Right hindlimb (tissue), 1 donor: ENCODE data around the gene PNP.
"Not testable (repeated sequence)": the region's sequence is repeated elsewhere in the genome, so short reads cannot be mapped to it uniquely, and the experiment has no call there.

Experiments used
- DNase-seq: peaks from one replicate; pipeline ENCODE4 v3.0.0-alpha.2; 2018

PNP gene

GRCh38 chr14:20469242-20469889 is at the start of gene PNP:
PNP (plus strand) TSS chr14:20469406; CDS start chr14:20469525, 119 bp downstream.
- peak; percentile 83 for DNase-seq

GRCh38 chr14:20419419-20419818 is 49.8 kb upstream of the PNP start:
- DNase-seq, result no peak

GRCh38 chr14:20421267-20421666 is 47.9 kb upstream of the PNP start:
- no peak for DNase-seq

GRCh38 chr14:20422886-20423285 is 46.3 kb upstream of the PNP start:
- no peak for DNase-seq

GRCh38 chr14:20424851-20425250 is 44.4 kb upstream of the PNP start:
- DNase-seq, result no peak

GRCh38 chr14:20427231-20428009 is 41.8 kb upstream of the PNP start:
- DNase-seq, result no peak

GRCh38 chr14:20428010-20428365 is 41.2 kb upstream of the PNP start:
- no peak for DNase-seq

- DNase-seq, result no peak
These were observed 40.4 kb upstream of the PNP start for GRCh38 chr14:20428802-20429201.

- no peak for DNase-seq
These were observed 39.2 kb upstream of the PNP start for GRCh38 chr14:20429801-20430669.

GRCh38 chr14:20434701-20435581 is 34.3 kb upstream of the PNP start:
- DNase-seq, result peak; percentile 56

- DNase-seq, result no peak
These were observed 33.4 kb upstream of the PNP start, which contains the start of gene KLHL33 for GRCh38 chr14:20435582-20436362. KLHL33 (minus strand) TSS chr14:20436166; CDS start chr14:20435811, 355 bp downstream.

GRCh38 chr14:20436363-20436755 is 32.8 kb upstream of the PNP start:
- DNase-seq, result no peak

GRCh38 chr14:20438664-20439063 is 30.5 kb upstream of the PNP start:
- DNase-seq, result no peak

- no peak for DNase-seq
These were observed 28.7 kb upstream of the PNP start for GRCh38 chr14:20440465-20440864.

GRCh38 chr14:20440882-20441281 is 28.3 kb upstream of the PNP start:
- DNase-seq, result no peak

- no peak for DNase-seq
These were observed 27.7 kb upstream of the PNP start for GRCh38 chr14:20441461-20441860.

- DNase-seq, result not testable (repeated sequence)
These were observed 25.6 kb upstream of the PNP start for GRCh38 chr14:20443650-20444049.

- no peak for DNase-seq
These were observed 22.3 kb upstream of the PNP start for GRCh38 chr14:20446889-20447288.

- not testable (repeated sequence) for DNase-seq
These were observed 16.4 kb upstream of the PNP start for GRCh38 chr14:20452831-20453230.

- peak; percentile 98 for DNase-seq
These were observed 14.5 kb upstream of the PNP start, which contains the start of the genes APEX1 and OSGEP for GRCh38 chr14:20454516-20455354. APEX1 (plus strand) TSS chr14:20455226; CDS start chr14:20455646, 420 bp downstream. OSGEP (minus strand) TSS chr14:20454812; CDS start chr14:20454683, 129 bp downstream.
